H1 (cell line): ENCODE data around the gene PIP5K1B. TPM values are rescaled to one million over a fixed set of nuclear protein-coding genes. Genes with fewer than 3 reads are reported as not detected.

ENCODE experiments used
- polyA plus RNA-seq, 7 experiments: library from polyadenylated mRNA; depleted of rRNA in 3 of 7; stranded (reverse) in 5 of 7; unstranded in 2 of 7; fragments of >200 nt in 5 of 7; fragments of 200-250 nt in 2 of 7; gene quantifications; 1 replicate in 5 of 7; 2 replicates in 1 of 7; 4 replicates in 1 of 7; pipeline versions ENCODE4 v1.2.1 to v1.2.3, GENCODE V29; 2011 to 2013; ENCODE audit warnings: missing spikeins in 2 of 7, mixed read lengths in 2 of 7
- total RNA-seq: library from RNA; stranded (reverse); fragmentation: NEBNext Ultra II Directional; extraction: Animal tissue kit (Norgen Biotek cat#: 25700); gene quantifications from 2 replicates; pipeline ENCODE4 v1.2.1, GENCODE V29; 2021
- TF ChIP-seq, protein P1 (sequence below): IDR thresholded peaks from 2 replicates; pipeline ENCODE4 v1.6.1; 2012; ENCODE audit warnings: low read length, inconsistent platforms

PIP5K1B gene
- total and polyA plus RNA-seq, 2 of the 8 experiments (the other 6 are each of a cell fraction or from before 2014, with no cell fraction given) = 4.7 to 7.7 TPM

DNA sequence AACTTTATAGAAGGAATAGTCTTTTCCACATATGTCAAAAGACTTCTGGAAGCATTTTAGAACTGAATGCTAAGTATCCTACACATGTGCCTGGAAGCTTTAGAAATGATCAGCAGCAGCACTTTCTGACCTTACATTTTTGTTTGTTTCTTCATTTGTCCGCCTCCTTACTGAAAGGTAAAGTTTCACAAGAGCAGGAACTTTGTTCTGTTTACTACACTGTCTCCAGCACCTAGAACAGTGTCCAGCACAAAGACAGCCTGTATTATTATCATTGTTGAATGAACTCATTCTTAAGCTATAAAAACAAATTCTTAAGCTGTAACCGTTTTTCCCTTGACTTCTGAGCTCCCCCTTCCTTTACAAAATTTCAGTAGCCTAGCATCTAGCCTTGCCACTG, 14.8 kb downstream of the PIP5K1B start (continued):
- TF ChIP-seq, protein P1, sequence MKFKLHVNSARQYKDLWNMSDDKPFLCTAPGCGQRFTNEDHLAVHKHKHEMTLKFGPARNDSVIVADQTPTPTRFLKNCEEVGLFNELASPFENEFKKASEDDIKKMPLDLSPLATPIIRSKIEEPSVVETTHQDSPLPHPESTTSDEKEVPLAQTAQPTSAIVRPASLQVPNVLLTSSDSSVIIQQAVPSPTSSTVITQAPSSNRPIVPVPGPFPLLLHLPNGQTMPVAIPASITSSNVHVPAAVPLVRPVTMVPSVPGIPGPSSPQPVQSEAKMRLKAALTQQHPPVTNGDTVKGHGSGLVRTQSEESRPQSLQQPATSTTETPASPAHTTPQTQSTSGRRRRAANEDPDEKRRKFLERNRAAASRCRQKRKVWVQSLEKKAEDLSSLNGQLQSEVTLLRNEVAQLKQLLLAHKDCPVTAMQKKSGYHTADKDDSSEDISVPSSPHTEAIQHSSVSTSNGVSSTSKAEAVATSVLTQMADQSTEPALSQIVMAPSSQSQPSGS = no peak
- TF ChIP-seq, all 59 proteins: peak for 0
